ENCODE results near the gene ETFB.
A peak's percentile ranks its signal among the peaks of the same experiment; 100 is the strongest.

ETFB gene

GRCh38 chr19:51327066-51328001 is 38.9 kb downstream of the ETFB start:
- DNase-seq = peak in 3 of 5 donors; percentile 21 to 72 (median 35)

GRCh38 chr19:51326216-51327065 is 39.7 kb downstream of the ETFB start:
- DNase-seq = no peak

- DNase-seq = no peak
These were observed 40.8 kb downstream of the ETFB start for GRCh38 chr19:51325161-51325976.

- DNase-seq = no peak
These were observed 42.1 kb downstream of the ETFB start for GRCh38 chr19:51324167-51324481.

GRCh38 chr19:51323481-51324166 is 42.6 kb downstream of the ETFB start:
- DNase-seq = no peak

GRCh38 chr19:51321799-51322198 is 44.4 kb downstream of the ETFB start:
- no peak for DNase-seq

- DNase-seq = no peak
These were observed 45.9 kb downstream of the ETFB start for GRCh38 chr19:51320280-51320657.

GRCh38 chr19:51319649-51320279 is 46.4 kb downstream of the ETFB start:
- DNase-seq = no peak

- no peak for DNase-seq
These were observed 47.2 kb downstream of the ETFB start for GRCh38 chr19:51318687-51319648.

GRCh38 chr19:51317968-51318367 is 48.2 kb downstream of the ETFB start:
- no peak for DNase-seq

GRCh38 chr19:51317376-51317775 is 48.8 kb downstream of the ETFB start:
- DNase-seq = peak in 1 of 5 donors; percentile 4

- peak in 1 of 5 donors; percentile 6 for DNase-seq
These were observed 49.5 kb downstream of the ETFB start for GRCh38 chr19:51316688-51317087.

GRCh38 chr19:51311351-51312257 is 54.6 kb downstream of the ETFB start, which contains the start of gene IGLON5:
TSS of gene IGLON5 (plus strand) at chr19:51311644. CDS start at chr19:51311848, 204 bp downstream.
- no peak for DNase-seq

GRCh38 chr19:51305479-51305878 is 60.7 kb downstream of the ETFB start:
- no peak for DNase-seq

GRCh38 chr19:51301266-51301665 is 64.9 kb downstream of the ETFB start:
- no peak for DNase-seq

GRCh38 chr19:51297406-51297805 is 68.8 kb downstream of the ETFB start:
- no peak for DNase-seq

- no peak for DNase-seq
These were observed 69.7 kb downstream of the ETFB start for GRCh38 chr19:51296336-51297093.

GRCh38 chr19:51295382-51296126 is 70.6 kb downstream of the ETFB start:
- no peak for DNase-seq
